Mesodermal cell (in vitro differentiated cells): ENCODE data around the gene SLC6A8.
"Not testable (repeated sequence)": the region's sequence is repeated elsewhere in the genome, so short reads cannot be mapped to it uniquely, and the experiment has no call there.

Source experiments
- H3K27ac ChIP-seq: 2 replicates; pipeline ENCODE4 v1.7.0; 2013; ENCODE audit warnings: mild to moderate bottlenecking, low read depth, low read length, moderate library complexity; ENCODE audit not compliant: severe bottlenecking
- H3K36me3 ChIP-seq: 2 replicates; pipeline ENCODE4 v1.7.1; 2013; ENCODE audit warnings: mild to moderate bottlenecking, low read length, moderate library complexity; ENCODE audit not compliant: control insufficient read depth, insufficient read depth
- H3K4me1 ChIP-seq: one replicate; pipeline ENCODE4 v1.7.1; 2013; ENCODE audit warnings: mild to moderate bottlenecking, low read length; ENCODE audit not compliant: insufficient read depth, control insufficient read depth, poor library complexity, severe bottlenecking
- H3K4me3 ChIP-seq: 2 replicates; pipeline ENCODE4 v1.7.0; 2013; ENCODE audit warnings: low read length, control low read depth, mild to moderate bottlenecking; ENCODE audit not compliant: insufficient read depth, poor library complexity, severe bottlenecking; ENCODE audit errors: extremely low read depth
- H3K9me3 ChIP-seq: 2 replicates; pipeline ENCODE4 v1.7.1; 2013; ENCODE audit warnings: mild to moderate bottlenecking, low read length, moderate library complexity; ENCODE audit not compliant: control insufficient read depth
- WGBS, 2 experiments: methylation state at CpG; one replicate each; pipeline ENCODE4 v1.1.5; 2013; ENCODE audit warnings: missing lambda C conversion rate in 2 of 2; ENCODE audit not compliant: insufficient coverage in 2 of 2; 5-methylcytosine and 5-hydroxymethylcytosine counted together

The SLC6A8 gene

GRCh38 chrX:153697924-153698865, 10.5 kb downstream of the SLC6A8 start:
- Histone ChIP-seq H3K9me3 (no peaks in the 10 kb centered on the region), H3K27ac (no peak overlapping the region)
- 94 to 100% methylated on average over 4 to 9 of the region's 16 CpGs for WGBS, 2 experiments

GRCh38 chrX:153699210-153699783, 11.6 kb downstream of the SLC6A8 start:
- H3K9me3 ChIP-seq, H3K4me3 ChIP-seq, H3K27ac ChIP-seq, H3K4me1 ChIP-seq: not testable (repeated sequence)
- 100% methylated on average over 2 of the region's 16 CpGs; no CpG with 5 or more reads in 1 of the 2 experiments for WGBS, 2 experiments
- peaks cover 13% of the 10 kb centered on the region for H3K36me3 ChIP-seq

More at GRCh38 chrX:153697924-153698865, 10.5 kb downstream of the SLC6A8 start:
- Histone ChIP-seq H3K36me3 (peaks cover 9% of the 10 kb centered on the region), H3K4me3 (no peak overlapping the region), H3K4me1 (no peaks in the 10 kb centered on the region)

DNA sequence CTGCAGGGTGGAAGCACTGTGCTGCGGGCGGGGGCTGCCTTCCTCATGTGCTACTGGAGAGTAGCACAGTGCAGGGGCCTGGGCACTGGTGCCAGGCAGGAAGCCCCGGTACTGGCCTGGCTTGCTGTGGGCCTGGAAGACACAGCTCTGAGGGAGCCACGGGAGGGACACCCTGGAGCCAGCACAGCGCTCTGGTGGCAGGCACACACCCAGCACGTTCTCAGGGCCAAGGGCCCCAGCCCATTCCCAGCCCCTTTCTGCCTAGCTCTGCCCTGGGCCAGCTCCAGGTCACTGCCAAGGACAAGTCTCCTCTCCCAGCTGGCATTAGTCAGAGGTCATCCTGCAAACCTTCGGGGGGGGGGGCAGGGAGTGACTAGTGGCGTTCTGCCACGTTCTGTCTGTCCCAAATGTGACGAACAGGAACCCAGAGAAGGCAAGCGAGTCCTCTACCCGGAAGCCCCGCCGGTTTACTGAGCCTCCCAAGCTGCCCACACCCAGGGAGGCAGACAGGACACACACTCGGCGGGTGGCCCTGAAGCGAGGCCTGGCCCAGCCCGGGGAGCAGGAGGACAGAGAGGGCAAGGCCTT, 12.2 kb downstream of the SLC6A8 start:
- peaks cover 13% of the 10 kb centered on the region for H3K36me3 ChIP-seq
- H3K4me1 ChIP-seq, H3K9me3 ChIP-seq, H3K4me3 ChIP-seq, H3K27ac ChIP-seq: not testable (repeated sequence)
- 95 to 100% methylated on average over 3 to 9 of the region's 18 CpGs for WGBS, 2 experiments

GRCh38 chrX:153700376-153700945, 12.7 kb downstream of the SLC6A8 start:
- H3K27ac ChIP-seq = no peak overlapping the region
- no peak overlapping the region for H3K4me3 ChIP-seq
- peaks cover 13% of the 10 kb centered on the region for H3K36me3 ChIP-seq
- H3K4me1 ChIP-seq = no peaks in the 10 kb centered on the region
- WGBS, 2 experiments = 93 to 94% methylated on average over 6 to 7 of the region's 15 CpGs
- H3K9me3 ChIP-seq = no peaks in the 10 kb centered on the region

- no peak overlapping the region for H3K27ac ChIP-seq
- peaks cover 13% of the 10 kb centered on the region for H3K36me3 ChIP-seq
- H3K4me1 ChIP-seq = no peaks in the 10 kb centered on the region
- 100% methylated on average over 1 of the region's 6 CpGs; no CpG with 5 or more reads in 1 of the 2 experiments for WGBS, 2 experiments
- H3K4me3 ChIP-seq = no peak overlapping the region
- H3K9me3 ChIP-seq = no peaks in the 10 kb centered on the region
These were observed 13.2 kb downstream of the SLC6A8 start for GRCh38 chrX:153700967-153701366.

DNA sequence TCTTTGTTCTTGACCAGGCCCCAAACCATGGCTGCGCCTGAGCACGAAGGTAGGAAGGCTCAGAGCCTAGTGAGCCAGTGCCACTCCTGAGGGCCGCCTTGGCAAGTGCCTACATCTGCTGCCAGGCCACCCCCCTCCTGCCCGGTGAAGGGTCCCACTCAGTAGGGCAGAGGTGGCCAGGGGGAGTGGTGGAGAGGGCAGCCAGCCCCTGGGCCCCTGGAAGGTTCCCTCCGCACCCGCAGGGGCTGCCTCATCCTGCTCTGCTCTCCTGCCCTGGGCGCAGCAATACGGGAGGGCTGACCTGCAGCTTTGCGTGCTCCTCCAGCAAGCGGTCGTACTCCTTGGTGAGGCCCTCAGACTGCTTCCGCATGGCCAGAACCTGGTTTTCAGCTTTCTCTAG, 14.0 kb downstream of the SLC6A8 start:
- 90% methylated on average over 3 of the region's 12 CpGs; no CpG with 5 or more reads in 1 of the 2 experiments for WGBS, 2 experiments
- H3K4me1 ChIP-seq = no peaks in the 10 kb centered on the region
- H3K36me3 ChIP-seq = peaks cover 13% of the 10 kb centered on the region
- no peak overlapping the region for H3K4me3 ChIP-seq
- no peaks in the 10 kb centered on the region for H3K9me3 ChIP-seq
- H3K27ac ChIP-seq = no peak overlapping the region

DNA sequence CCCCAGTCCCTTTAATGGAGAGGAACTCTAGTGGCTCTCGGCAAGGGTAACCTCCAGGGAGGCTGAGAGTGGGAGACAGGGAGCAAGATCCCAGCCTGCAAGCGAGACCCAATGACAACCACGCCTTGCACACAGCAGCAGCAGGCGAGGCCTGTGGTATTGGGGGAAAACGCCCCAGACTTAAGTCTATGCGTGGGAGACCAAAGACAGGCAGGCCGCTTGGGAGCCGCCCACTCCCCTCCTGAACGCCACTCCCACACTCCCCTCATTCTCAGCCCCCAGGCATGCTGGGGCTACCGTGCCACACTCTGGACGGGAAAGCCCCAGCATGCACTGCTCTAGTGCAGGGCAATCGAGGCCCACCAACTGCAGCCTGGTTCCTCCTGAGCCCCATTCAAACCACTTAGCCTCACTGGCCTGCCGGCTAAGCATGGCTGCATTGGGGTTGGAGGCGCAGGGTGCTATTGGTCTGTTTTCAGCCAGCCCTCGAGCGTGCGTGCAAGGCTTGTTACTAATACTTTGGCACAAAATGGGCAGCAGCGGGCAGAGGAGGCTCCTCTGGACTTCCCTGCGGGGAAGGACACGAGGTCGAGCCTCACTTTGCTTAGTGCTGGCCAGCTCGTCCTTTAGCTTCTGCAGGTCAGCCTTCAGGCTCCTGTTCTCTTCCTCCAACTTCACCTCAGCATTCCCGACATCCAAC, 14.8 kb downstream of the SLC6A8 start:
- H3K9me3 ChIP-seq = no peaks in the 10 kb centered on the region
- H3K4me1 ChIP-seq = no peaks in the 10 kb centered on the region
- WGBS, 2 experiments = 92 to 94% methylated on average over 7 to 12 of the region's 23 CpGs
- H3K4me3 ChIP-seq = no peak overlapping the region
- peaks cover 13% of the 10 kb centered on the region for H3K36me3 ChIP-seq
- H3K27ac ChIP-seq = no peak overlapping the region

GRCh38 chrX:153703036-153703370, 15.3 kb downstream of the SLC6A8 start:
- no peaks in the 10 kb centered on the region for H3K4me1 ChIP-seq
- no peak overlapping the region for H3K27ac ChIP-seq
- 96% methylated on average over 11 of the region's 16 CpGs; no CpG with 5 or more reads in 1 of the 2 experiments for WGBS, 2 experiments
- no peaks in the 10 kb centered on the region for H3K9me3 ChIP-seq
- no peak overlapping the region for H3K4me3 ChIP-seq
- H3K36me3 ChIP-seq = peaks cover 13% of the 10 kb centered on the region

DNA sequence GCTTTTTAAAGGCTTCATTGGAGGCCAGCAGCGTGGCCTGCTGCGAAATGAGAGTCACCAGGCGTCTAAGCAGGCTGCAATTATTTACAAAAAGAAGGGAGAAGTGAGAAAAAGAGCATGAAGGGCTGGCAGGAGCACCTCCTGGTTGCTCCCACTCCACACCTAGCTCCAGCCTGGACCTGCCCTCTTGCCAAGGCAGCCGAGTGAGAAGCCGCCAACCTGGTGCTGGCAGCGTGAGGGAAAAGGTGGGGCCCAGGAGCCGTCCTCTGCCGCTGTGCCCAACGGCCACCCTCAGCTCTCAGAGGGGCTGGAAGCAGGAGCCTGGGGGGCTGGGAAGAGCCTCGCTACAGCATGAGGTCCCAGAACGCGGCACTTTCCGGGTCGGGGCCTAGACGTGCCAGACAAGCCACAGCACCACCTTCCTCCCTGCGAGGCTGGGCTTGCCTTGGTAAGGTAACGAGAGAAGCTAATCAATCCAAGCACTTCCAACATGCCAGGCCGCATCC, 16.3 kb downstream of the SLC6A8 start:
- H3K27ac ChIP-seq = no peak overlapping the region
- H3K4me3 ChIP-seq = no peak overlapping the region
- H3K36me3 ChIP-seq = peaks cover 13% of the 10 kb centered on the region
- H3K4me1 ChIP-seq = no peaks in the 10 kb centered on the region
- 97 to 98% methylated on average over 6 to 9 of the region's 18 CpGs for WGBS, 2 experiments
- no peaks in the 10 kb centered on the region for H3K9me3 ChIP-seq
